HG02623 (cell line): ENCODE data around the gene EFCAB12.

Experiments
- ATAC-seq: cut with Tn5 transposase; IDR thresholded peaks from one replicate; pipeline ENCODE4 v1.9.1; 2021; ENCODE audit warnings: moderate library complexity; ENCODE audit not compliant: unreplicated experiment

EFCAB12 gene

GRCh38 chr3:129446926-129447325 is 18.5 kb upstream of the EFCAB12 start:
- ATAC-seq = no peak

- ATAC-seq = no peak
Observed at GRCh38 chr3:129445471-129445870, 17.0 kb upstream of the EFCAB12 start.

DNA sequence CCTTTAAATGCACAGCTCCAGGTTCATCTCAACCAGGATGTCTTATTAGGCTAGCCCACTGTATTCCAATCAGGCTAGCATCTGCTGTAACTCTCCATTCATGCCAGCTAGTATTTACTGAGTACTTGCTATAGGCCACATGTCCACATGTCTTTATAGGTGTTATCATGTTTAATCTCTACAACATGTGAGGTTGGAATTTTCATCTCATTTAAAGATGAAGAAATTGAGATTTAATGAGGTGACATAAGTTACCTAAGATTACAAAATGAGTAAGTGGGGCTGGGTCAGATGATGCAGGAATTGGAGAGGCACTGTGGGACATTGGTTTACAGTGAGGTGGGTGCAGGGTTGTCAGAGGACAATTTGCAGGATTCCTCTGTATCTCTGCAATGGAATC is 14.5 kb upstream of the EFCAB12 start:
- ATAC-seq = no peak

GRCh38 chr3:129442486-129442885 is 14.1 kb upstream of the EFCAB12 start:
- no peak for ATAC-seq

GRCh38 chr3:129441782-129442181 is 13.3 kb upstream of the EFCAB12 start:
- no peak for ATAC-seq

DNA sequence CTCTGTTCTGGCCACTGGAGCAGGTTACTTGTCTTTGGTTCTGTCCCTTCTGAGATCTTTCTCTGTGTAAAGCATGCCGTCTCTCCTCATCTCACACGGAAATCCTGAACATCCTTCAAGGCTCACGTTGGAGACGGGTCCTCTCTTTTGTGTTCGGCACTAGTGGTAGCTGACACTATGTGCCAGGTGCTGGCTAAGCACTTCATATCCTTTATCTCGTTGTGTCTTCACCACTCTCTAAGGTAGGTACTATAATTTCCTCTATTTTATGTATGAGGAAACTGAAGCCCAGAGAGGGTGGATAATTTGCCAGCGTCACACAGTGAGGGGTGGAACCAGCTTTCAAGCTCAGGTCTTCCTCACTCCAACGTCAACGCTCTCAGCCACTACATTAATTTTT is 12.8 kb upstream of the EFCAB12 start:
- no peak for ATAC-seq

- no peak for ATAC-seq
Observed at GRCh38 chr3:129440618-129441190, 12.3 kb upstream of the EFCAB12 start.

GRCh38 chr3:129439817-129440617 is 11.6 kb upstream of the EFCAB12 start, which contains the start of the genes IFT122 and MBD4:
TSS of gene IFT122 (plus strand) at chr3:129440224. CDS start at chr3:129440331, 107 bp downstream.
TSS of gene MBD4 (minus strand) at chr3:129439948. CDS start at chr3:129439833, 115 bp downstream.
- ATAC-seq = peak; percentile 83

- ATAC-seq = peak; percentile 6
Observed at GRCh38 chr3:129439226-129439816, 10.9 kb upstream of the EFCAB12 start.

- ATAC-seq = no peak
Observed at GRCh38 chr3:129435367-129435766, 6.9 kb upstream of the EFCAB12 start.

DNA sequence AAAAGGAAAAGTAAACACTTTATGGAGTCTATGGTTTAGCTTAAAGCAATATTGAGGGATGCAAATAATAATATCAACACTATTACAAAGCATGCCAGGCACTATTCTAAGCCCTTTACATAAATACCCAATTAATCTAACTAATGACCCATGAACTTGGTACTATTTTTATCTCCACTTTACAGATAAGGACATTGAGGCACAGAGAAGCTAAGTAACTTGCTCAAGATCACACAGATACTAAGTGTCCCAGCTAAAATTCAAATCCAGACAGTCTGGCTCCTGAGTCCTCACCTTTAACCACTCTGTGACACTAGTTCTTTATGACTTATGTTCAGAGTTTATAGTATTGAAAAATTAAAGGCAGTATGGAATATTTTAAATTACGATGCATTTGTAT is 5.7 kb upstream of the EFCAB12 start:
- no peak for ATAC-seq

DNA sequence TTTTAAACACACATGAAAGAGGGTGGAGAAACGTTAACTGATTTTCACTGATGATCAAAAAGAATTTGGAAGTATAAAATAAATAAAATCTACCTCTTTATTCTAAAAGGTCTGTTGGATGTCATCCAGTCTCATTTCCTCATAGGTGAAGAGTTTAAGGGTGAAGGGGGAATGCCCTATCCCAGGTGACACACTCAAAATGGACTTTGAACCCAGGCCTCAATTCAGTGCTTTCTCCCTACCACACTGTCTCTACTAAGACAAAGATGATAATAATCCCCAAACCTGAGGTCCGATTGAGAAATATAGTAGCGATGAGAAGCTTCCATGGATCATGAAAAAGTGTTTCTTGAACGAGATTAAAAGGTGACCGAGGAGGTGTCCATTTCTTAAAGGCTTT is 5.1 kb upstream of the EFCAB12 start:
- ATAC-seq = no peak

GRCh38 chr3:129432671-129433070 is 4.2 kb upstream of the EFCAB12 start:
- no peak for ATAC-seq

- no peak for ATAC-seq
Observed at GRCh38 chr3:129432036-129432435, 3.6 kb upstream of the EFCAB12 start.

DNA sequence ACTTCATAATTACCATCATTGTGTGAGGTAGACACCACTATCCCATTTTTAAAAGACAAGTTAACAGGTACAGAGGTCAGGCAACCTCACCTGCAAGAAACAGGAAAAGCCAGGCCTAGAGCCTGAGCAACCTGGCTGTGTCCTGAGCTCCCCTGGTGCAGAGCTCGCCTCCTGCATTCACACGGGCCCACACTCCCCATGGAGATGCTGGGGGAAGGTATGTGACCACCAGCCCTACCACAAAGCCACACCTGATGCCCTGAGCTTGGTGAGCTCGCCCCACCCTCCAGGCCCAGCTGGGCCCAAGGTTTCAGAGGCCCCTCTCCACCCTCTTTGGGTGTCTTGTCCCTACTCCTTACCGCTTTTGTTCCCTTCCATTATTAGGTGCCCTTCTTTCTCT is 1.2 kb upstream of the EFCAB12 start:
- no peak for ATAC-seq

DNA sequence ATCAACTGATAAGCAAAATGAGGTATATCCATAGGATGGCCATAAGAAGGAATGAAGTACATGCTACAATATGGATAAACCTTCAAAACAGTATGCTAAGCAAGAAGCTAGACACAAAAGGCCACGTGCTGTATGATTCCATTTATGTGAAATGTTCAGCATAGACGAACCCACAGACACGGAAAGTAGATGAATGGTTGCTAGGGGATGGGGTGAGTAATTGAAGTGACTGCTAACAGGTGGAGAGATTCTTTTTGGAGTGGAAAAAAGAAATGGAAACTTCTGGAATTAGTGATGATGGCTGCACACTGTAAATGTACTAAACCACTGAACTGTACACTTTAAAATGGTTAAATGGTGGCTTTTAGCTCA is 630 bp upstream of the EFCAB12 start:
- ATAC-seq = no peak

- no peak for ATAC-seq
Observed at GRCh38 chr3:129428007-129428375, 445 bp downstream of the EFCAB12 start.

DNA sequence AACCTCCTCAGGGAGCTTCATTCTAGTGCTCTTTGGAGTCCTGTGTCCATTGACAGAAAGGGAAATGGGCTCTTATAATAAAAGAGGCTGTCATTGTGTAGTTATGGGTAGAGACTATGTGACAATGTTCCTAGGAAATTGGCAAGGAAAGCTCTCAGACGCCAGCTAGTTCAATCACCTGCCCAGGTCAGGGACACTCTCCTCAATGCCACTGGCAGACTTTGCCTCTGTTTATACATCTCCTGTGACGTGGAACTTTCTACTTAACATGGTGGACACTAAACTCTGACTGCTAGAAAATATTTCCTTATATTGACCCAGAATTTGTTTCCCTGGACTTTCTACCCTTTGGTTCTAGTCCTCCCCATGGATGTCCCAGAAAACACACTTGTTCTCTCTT is 2.8 kb downstream of the EFCAB12 start:
- ATAC-seq = no peak

DNA sequence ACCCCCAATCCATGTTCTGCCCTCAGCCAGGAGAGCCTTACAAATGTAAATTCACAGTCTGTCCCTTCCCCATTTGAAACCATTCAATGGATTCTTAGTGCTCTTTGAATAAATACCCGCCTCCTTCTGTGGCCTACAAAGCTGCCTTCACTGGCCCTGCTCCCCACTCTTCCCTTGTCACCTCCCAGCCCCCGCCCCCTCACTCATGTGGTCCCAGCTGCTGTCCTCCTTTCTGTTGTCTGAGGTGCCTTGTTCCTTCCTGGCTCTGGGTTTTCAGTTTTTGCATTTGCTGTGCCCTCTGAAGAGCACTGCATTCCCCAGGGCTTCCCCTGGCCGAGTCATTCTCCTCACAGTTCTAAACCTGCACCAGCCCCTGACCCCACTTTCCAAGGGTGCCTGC is 3.2 kb downstream of the EFCAB12 start:
- ATAC-seq = no peak

GRCh38 chr3:129424185-129424841 is 4.1 kb downstream of the EFCAB12 start:
- peak; percentile 49 for ATAC-seq

DNA sequence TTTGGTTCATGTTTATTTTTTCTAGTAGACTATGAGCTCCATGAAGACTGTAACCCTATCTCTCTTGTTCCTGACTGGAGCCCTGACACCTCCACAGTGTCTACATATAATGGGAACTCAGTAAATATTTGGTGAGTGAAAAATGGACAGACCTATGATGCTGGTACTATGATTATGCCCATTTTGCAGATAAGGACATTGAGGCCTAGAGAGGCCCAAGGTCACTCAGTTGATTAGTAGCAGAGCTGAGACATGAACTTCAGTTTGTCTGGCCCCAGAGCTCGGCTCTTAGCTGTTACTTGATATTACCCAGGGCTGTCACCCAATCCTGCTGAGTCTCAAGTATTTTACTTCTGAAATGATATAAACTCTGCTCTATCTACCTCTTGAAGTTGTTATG is 5.5 kb downstream of the EFCAB12 start:
- no peak for ATAC-seq
